HG03196 (cell line): ENCODE results near the gene RAB1B.
"Not testable (repeated sequence)": the region's sequence is repeated elsewhere in the genome, so short reads cannot be mapped to it uniquely, and the experiment has no call there.

ENCODE experiments used
- ATAC-seq: cut with Tn5 transposase; IDR thresholded peaks from one replicate; pipeline ENCODE4 v1.9.1; 2021; ENCODE audit not compliant: unreplicated experiment

The RAB1B gene

GRCh38 chr11:66317723-66318599 lies 49.5 kb downstream of the RAB1B start:
- no peak for ATAC-seq

- ATAC-seq = no peak
Observed at GRCh38 chr11:66318600-66318970, 50.1 kb downstream of the RAB1B start.

GRCh38 chr11:66320289-66320688 lies 51.9 kb downstream of the RAB1B start:
- not testable (repeated sequence) for ATAC-seq

GRCh38 chr11:66320748-66321147 lies 52.3 kb downstream of the RAB1B start:
- ATAC-seq = not testable (repeated sequence)

GRCh38 chr11:66321606-66322005 lies 53.2 kb downstream of the RAB1B start:
- ATAC-seq = no peak

GRCh38 chr11:66322732-66323427 lies 54.4 kb downstream of the RAB1B start:
- ATAC-seq = no peak

GRCh38 chr11:66323684-66324083 lies 55.2 kb downstream of the RAB1B start:
- ATAC-seq = no peak

- no peak for ATAC-seq
Observed at GRCh38 chr11:66324664-66325063, 56.2 kb downstream of the RAB1B start.

GRCh38 chr11:66325263-66325671 lies 56.8 kb downstream of the RAB1B start:
- no peak for ATAC-seq

GRCh38 chr11:66326261-66327111 lies 58.0 kb downstream of the RAB1B start:
- ATAC-seq = no peak
